Endothelial cell of umbilical vein (primary cell): Measurements from ENCODE around the gene GALNT9. TPM values are rescaled to one million over a fixed set of nuclear protein-coding genes. Genes with fewer than 3 reads are reported as not detected.

Experiments
- BruUV-seq: library from RNA; stranded (reverse); fragments of 400-500 nt; replicated peaks from 2 replicates; lab custom pipeline; 2021; lab: Mats Ljungman, UMichigan
- CTCF ChIA-PET: fragments of 300-600, 350-600 bp; sonication (Branson Sonifier 250); formaldehyde crosslinking; loops from one replicate; lab custom pipeline; 2021; ENCODE audit warnings: antibody characterized with exemption, inconsistent platforms; lab: Charles Lee
- POLR2A ChIA-PET: fragments of 300-600, 350-600 bp; sonication (Branson Sonifier 250); formaldehyde crosslinking; loops from one replicate; lab custom pipeline; 2021; ENCODE audit warnings: antibody characterized with exemption, inconsistent platforms; lab: Charles Lee
- DNase-seq: peaks from one replicate; pipeline ENCODE4 v3.0.0-alpha.2; 2011; ENCODE audit warnings: low read depth, low spot score
- FAIRE-seq: peaks from 2 replicates; lab custom pipeline; 2011; peaks lifted over from hg19 to GRCh38; lab: Jason Lieb, UNC
- H2AFZ ChIP-seq: 2 replicates; pipeline ENCODE4 v1.6.0; 2012; ENCODE audit warnings: low read depth, low read length, control low read depth, inconsistent platforms
- H3K27ac ChIP-seq: 2 replicates; pipeline ENCODE4 v1.5.1; 2011; ENCODE audit warnings: low read depth, mild to moderate bottlenecking, control low read depth, low read length, moderate library complexity; ENCODE audit not compliant: insufficient read depth
- H3K27me3 ChIP-seq, 2 experiments: 2 replicates each; pipeline versions ENCODE4 v1.6.0 to v1.6.1; 2011; ENCODE audit warnings: low read length in 2 of 2, mixed read lengths in 1 of 2; ENCODE audit not compliant: control insufficient read depth in 2 of 2, insufficient read depth in 2 of 2
- H3K36me3 ChIP-seq, 2 experiments: 2 replicates in 1 of 2; 3 replicates in 1 of 2; pipeline ENCODE4 v1.5.1; 2011; ENCODE audit warnings: low read length in 2 of 2, mild to moderate bottlenecking in 1 of 2, moderate library complexity in 1 of 2; ENCODE audit not compliant: control insufficient read depth in 2 of 2, insufficient read depth in 2 of 2; ENCODE audit errors: extremely low read depth in 1 of 2
- H3K4me1 ChIP-seq: 3 replicates; pipeline ENCODE4 v1.5.1; 2011; ENCODE audit warnings: mild to moderate bottlenecking, low read length; ENCODE audit not compliant: control insufficient read depth, insufficient read depth; ENCODE audit errors: extremely low read depth
- H3K4me2 ChIP-seq: 2 replicates; pipeline ENCODE4 v1.6.1; 2011; ENCODE audit warnings: low read length, control low read depth, mixed read lengths; ENCODE audit not compliant: insufficient read depth
- H3K4me3 ChIP-seq, 3 experiments: fragments of 200-600 bp in 1 of 3; sonication (generic), shearing (Covaris generic) in 1 of 3; replicated peaks in 1 of 3; 2 replicates each; pipeline ENCODE4 v1.5.1; 2011 to 2016; ENCODE audit warnings: control low read depth in 3 of 3, low read length in 3 of 3, mild to moderate bottlenecking in 2 of 3, inconsistent platforms in 1 of 3, low read depth in 1 of 3, moderate library complexity in 1 of 3; ENCODE audit not compliant: insufficient read depth in 1 of 3
- H3K79me2 ChIP-seq: 2 replicates; pipeline ENCODE4 v1.6.0; 2012; ENCODE audit warnings: low read length, inconsistent platforms; ENCODE audit not compliant: control insufficient read depth, insufficient read depth
- H3K9ac ChIP-seq: replicated peaks from 2 replicates; pipeline ENCODE3; 2011; ENCODE audit warnings: low read length, control low read depth; ENCODE audit not compliant: insufficient read depth; ENCODE audit errors: extremely low read depth
- H3K9me1 ChIP-seq: replicated peaks from 3 replicates; pipeline ENCODE4 v1.6.0; 2011; ENCODE audit warnings: mild to moderate bottlenecking, low read length; ENCODE audit not compliant: control insufficient read depth, insufficient read depth; ENCODE audit errors: extremely low read depth
- H3K9me3 ChIP-seq: replicated peaks from 2 replicates; pipeline ENCODE4 v1.5.1; 2012; ENCODE audit warnings: low read length, inconsistent platforms; ENCODE audit not compliant: control insufficient read depth, insufficient read depth
- H4K20me1 ChIP-seq: replicated peaks from 2 replicates; pipeline ENCODE3; 2011; ENCODE audit warnings: mild to moderate bottlenecking, low read length; ENCODE audit not compliant: control insufficient read depth, insufficient read depth; ENCODE audit errors: extremely low read depth
- EZH2 ChIP-seq: IDR thresholded peaks from 2 replicates; pipeline ENCODE4 v1.6.1; 2012; ENCODE audit warnings: borderline replicate concordance, low read depth, mild to moderate bottlenecking, moderate library complexity, low read length, inconsistent platforms; ENCODE audit not compliant: severe bottlenecking
- FOS ChIP-seq: IDR thresholded peaks from 2 replicates; pipeline ENCODE4 v1.6.1; 2011; ENCODE audit warnings: mild to moderate bottlenecking, low read length, moderate library complexity, borderline replicate concordance; ENCODE audit not compliant: insufficient read depth
- GATA2 ChIP-seq: IDR thresholded peaks from 2 replicates; pipeline ENCODE4 v1.7.0; 2011; ENCODE audit warnings: low read depth, mild to moderate bottlenecking, moderate library complexity, mixed read lengths, low read length; ENCODE audit not compliant: insufficient read length, insufficient read depth
- JUN ChIP-seq: IDR thresholded peaks from 2 replicates; pipeline ENCODE4 v1.6.1; 2011; ENCODE audit warnings: borderline replicate concordance, low read depth; ENCODE audit not compliant: insufficient read length, insufficient read depth
- MYC ChIP-seq: IDR thresholded peaks from one replicate; pipeline ENCODE4 v1.6.1; 2011; ENCODE audit warnings: mild to moderate bottlenecking, low read depth, low read length
- POLR2A ChIP-seq: IDR thresholded peaks from 2 replicates; pipeline ENCODE4 v1.6.1; 2012; ENCODE audit warnings: low read depth, mild to moderate bottlenecking, control low read depth, low read length
- POLR2AphosphoS5 ChIP-seq: IDR thresholded peaks from 2 replicates; pipeline ENCODE4 v1.6.1; 2012; ENCODE audit warnings: low read depth, mild to moderate bottlenecking, control low read depth, low read length, moderate library complexity; ENCODE audit not compliant: insufficient read depth
- dilution Hi-C: fragments of 300-500 bp; cut with MboI; formaldehyde crosslinking; loops from one replicate; pipeline ENCODE4 v1.15.0; 2019; ENCODE audit warnings: low sequenced_read_pairs; ENCODE audit not compliant: extremely low pct_ligation_motif_present
- intact Hi-C: fragments of 100-400 bp; cut with micrococcal nuclease; formaldehyde crosslinking; loops from one replicate; pipeline ENCODE4 v1.10.0; 2022
- polyA plus RNA-seq, 4 experiments: library from polyadenylated mRNA; depleted of rRNA in 3 of 4; stranded (reverse) in 3 of 4; unstranded in 1 of 4; fragments of >200 nt; gene quantifications; 2 replicates each; pipeline versions ENCODE4 v1.2.1 to v1.2.3, GENCODE V29; 2011 to 2012; ENCODE audit warnings: missing spikeins in 1 of 4
- total RNA-seq: library from RNA; stranded (reverse); gene quantifications from 2 replicates; pipeline ENCODE4 v1.2.3, GENCODE V29; 2021
- TF ChIP-seq, protein P1 (sequence below), 2 donors: IDR thresholded peaks; 1 replicate in 1 of 2; 2 replicates in 1 of 2; pipeline ENCODE4 v1.5.1; 2011; ENCODE audit warnings: low read length in 2 of 2, mild to moderate bottlenecking in 2 of 2, moderate library complexity in 2 of 2, control low read depth in 1 of 2, inconsistent platforms in 1 of 2, low read depth in 1 of 2; ENCODE audit not compliant: insufficient read depth in 1 of 2; ENCODE audit errors: extremely low read depth in 1 of 2
- TF ChIP-seq, protein P2 (sequence below): IDR thresholded peaks from 2 replicates; pipeline ENCODE4 v1.6.1; 2011; ENCODE audit not compliant: insufficient read depth, insufficient read length

Gene GALNT9
- total and polyA plus RNA-seq, 2 donors (not counting 3 experiments of a cell fraction or from before 2014, with no cell fraction given), result 0.14 to 0.73 TPM

DNA sequence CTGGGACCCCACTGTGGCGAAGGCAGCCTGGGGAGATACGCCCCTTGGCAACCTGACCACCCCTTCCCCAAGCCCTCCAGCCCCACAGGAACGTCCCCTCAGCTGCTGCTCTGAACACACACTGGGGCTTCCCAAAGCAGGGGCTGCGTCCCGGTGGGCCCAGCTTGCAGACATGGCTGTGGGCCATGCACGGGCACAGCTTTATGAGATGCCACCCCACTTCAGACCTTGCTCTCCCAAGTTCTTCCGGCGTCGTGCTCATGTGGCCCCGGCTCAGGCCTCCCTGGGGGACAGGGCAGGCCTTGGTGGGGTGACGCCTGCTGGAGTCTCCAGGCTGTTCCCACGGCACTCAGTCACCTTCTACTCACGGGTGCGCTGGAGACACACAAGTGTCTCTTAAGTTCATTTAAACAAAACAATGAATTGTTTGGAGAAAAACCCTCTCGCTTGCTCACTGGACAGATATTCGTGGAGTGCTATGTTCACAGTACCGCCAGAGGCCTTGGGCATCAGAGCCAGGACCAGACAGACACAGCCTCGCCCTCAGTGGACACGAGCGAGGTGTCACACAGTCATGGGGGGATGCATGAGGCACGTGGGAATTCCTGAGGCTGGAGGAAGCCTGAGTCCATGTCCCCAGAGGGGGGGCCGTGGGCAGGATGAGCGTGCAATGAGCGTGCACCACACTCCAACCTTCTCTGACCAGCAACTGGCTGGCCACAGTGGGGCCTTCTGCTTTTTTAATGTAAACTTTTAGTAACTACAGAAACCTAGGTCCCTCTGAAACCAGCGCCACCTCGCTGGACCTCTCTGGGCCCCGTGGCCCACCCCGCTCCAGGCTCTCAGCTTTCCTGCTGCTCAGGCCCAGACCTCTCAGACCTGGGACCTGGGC, 4.3 kb downstream of the GALNT9 start:
- H3K4me1 ChIP-seq, result no peaks in the 10 kb centered on the region

More for the DNA sequence above, 4.3 kb downstream of the GALNT9 start:
- POLR2A ChIA-PET, result no interaction called here
- no peaks in the 10 kb centered on the region for H4K20me1 ChIP-seq
- no peaks in the 10 kb centered on the region for H3K9me1 ChIP-seq
- H3K27me3 ChIP-seq, result no peaks in the 10 kb centered on the region
- no peak overlapping the region for H2AFZ ChIP-seq
- intact Hi-C loops, result no loop called here
- no peak overlapping the region for H3K9ac ChIP-seq
- dilution Hi-C loops, result no loop called here
- H3K9me3 ChIP-seq, result no peaks in the 10 kb centered on the region
- DNase-seq (no peak), FAIRE-seq (no peak)
- H3K79me2 ChIP-seq, result no peaks in the 10 kb centered on the region
- H3K27ac ChIP-seq, result no peak overlapping the region
- CTCF ChIA-PET, result no interaction called here
- H3K36me3 ChIP-seq, result no peaks in the 10 kb centered on the region
- no peak overlapping the region for H3K4me3 ChIP-seq
- TF ChIP-seq POLR2AphosphoS5 (no peak), MYC (no peak), JUN (no peak), GATA2 (no peak), FOS (no peak), POLR2A (no peak), EZH2 (no peak)
- TF ChIP-seq, protein P1, sequence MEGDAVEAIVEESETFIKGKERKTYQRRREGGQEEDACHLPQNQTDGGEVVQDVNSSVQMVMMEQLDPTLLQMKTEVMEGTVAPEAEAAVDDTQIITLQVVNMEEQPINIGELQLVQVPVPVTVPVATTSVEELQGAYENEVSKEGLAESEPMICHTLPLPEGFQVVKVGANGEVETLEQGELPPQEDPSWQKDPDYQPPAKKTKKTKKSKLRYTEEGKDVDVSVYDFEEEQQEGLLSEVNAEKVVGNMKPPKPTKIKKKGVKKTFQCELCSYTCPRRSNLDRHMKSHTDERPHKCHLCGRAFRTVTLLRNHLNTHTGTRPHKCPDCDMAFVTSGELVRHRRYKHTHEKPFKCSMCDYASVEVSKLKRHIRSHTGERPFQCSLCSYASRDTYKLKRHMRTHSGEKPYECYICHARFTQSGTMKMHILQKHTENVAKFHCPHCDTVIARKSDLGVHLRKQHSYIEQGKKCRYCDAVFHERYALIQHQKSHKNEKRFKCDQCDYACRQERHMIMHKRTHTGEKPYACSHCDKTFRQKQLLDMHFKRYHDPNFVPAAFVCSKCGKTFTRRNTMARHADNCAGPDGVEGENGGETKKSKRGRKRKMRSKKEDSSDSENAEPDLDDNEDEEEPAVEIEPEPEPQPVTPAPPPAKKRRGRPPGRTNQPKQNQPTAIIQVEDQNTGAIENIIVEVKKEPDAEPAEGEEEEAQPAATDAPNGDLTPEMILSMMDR (IDR thresholded peaks at IDR 0.05; ENCODE audit: extremely low read depth in 1 of 2, insufficient read depth in 1 of 2, low read depth in 1 of 2, low read length in 2 of 2), result no peak
- TF ChIP-seq, protein P2, sequence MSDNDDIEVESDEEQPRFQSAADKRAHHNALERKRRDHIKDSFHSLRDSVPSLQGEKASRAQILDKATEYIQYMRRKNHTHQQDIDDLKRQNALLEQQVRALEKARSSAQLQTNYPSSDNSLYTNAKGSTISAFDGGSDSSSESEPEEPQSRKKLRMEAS, result no peak
- no TSS peak for BruUV-seq
- no peak overlapping the region for H3K4me2 ChIP-seq
